Measurements from ENCODE around the gene CTTNBP2. TPM values are rescaled to one million over a fixed set of nuclear protein-coding genes. Genes with fewer than 3 reads are reported as not detected.

The CTTNBP2 gene
- polyA plus RNA-seq, 2 donors = 11.7 to 12.7 TPM

DNA sequence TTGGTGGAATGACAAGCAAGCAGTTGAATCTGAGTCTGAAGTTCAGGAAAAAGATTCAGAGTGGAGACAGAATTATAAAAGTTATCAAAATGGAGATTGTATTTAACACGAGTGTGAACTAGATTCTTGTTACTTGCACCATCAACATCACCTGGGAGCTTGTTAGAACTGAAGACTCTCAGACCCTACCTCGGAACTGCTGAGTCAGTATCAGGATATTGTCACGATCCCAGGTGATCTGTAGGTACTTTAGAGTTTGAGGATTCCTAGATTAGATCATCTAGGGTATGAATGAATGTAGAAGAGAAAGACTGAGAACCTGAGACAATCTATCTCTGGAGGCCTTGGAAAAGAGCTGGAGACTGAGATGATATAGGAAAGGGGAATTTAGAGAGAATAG is 194.1 kb downstream of the CTTNBP2 start:
- Histone ChIP-seq H3K36me3 (ENCODE audit: control insufficient read depth in 2 of 2, insufficient read depth in 2 of 2, low read length in 1 of 2) (no peaks in the 10 kb centered on the region), H3K27me3 (ENCODE audit: control insufficient read depth in 1 of 2, insufficient read depth in 2 of 2, low read length in 2 of 2) (no peaks in the 10 kb centered on the region), H3K4me1 (ENCODE audit: control insufficient read depth in 2 of 2, insufficient read depth in 2 of 2, low read length in 1 of 2) (no peaks in the 10 kb centered on the region), H3K9me3 (ENCODE audit: control insufficient read depth in 2 of 2, insufficient read depth in 1 of 2, low read depth in 1 of 2, low read length in 1 of 2) (no peaks in the 10 kb centered on the region), H3K4me3 (ENCODE audit: low read depth in 1 of 2, low read length in 2 of 2) (no peak overlapping the region), H3K27ac (ENCODE audit: low read depth in 2 of 2, low read length in 1 of 2) (no peak overlapping the region)
- WGBS, 2 donors = 81 to 89% methylated on average over 3 of the region's 3 CpGs

DNA sequence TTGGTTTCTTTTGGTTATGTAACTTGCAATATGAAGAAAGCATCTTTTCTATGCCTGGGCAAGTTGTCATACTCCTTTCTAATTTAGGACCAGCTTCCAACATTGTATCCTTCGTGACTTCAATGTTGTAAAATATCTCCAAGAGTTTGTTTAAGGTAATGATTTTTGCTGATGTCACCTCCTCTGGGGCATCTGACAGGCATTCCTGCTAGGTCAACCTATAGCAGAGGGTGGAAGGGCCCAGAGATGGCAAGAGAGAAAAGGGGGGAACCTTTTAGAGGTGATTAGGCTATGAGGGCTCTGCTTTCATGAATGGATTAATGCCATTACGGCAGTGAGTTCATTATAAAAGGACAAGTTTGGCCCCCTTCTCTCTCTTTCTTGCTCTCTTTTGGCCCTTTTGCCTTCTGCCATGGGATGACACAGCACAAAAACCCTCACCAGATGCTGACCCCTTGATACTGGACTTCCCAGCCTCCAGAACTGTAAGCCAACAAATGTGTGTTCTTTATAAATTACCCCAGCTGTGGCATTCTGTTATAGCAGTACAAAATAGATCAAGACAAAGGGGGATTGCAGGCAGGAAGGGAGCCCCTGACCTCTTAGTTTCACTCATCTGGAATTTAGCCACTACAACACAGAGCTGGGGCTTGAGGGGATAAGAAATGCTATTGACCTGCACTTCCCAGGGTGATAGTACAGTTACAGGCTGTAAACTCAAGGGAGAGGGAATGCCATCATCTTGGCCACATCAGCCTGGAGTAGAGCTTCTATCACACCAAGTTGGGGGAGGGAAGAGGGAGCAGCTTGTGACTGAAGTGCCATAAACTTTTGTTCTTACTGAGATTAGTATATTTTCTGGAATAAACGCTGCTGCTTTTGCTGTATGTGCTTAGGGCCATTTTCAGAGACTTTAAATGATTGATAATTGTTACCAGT is 197.5 kb downstream of the CTTNBP2 start:
- H3K36me3 ChIP-seq (ENCODE audit: control insufficient read depth in 2 of 2, insufficient read depth in 2 of 2, low read length in 1 of 2) = no peaks in the 10 kb centered on the region
- H3K4me1 ChIP-seq (ENCODE audit: control insufficient read depth in 2 of 2, insufficient read depth in 2 of 2, low read length in 1 of 2) = peaks cover 0 to 3% of the 10 kb centered on the region in 2 donors
- no peak overlapping the region for H3K4me3 ChIP-seq (ENCODE audit: low read depth in 1 of 2, low read length in 2 of 2)
- H3K27me3 ChIP-seq (ENCODE audit: control insufficient read depth in 1 of 2, insufficient read depth in 2 of 2, low read length in 2 of 2) = no peaks in the 10 kb centered on the region
- H3K9me3 ChIP-seq (ENCODE audit: control insufficient read depth in 2 of 2, insufficient read depth in 1 of 2, low read depth in 1 of 2, low read length in 1 of 2) = no peaks in the 10 kb centered on the region
- H3K27ac ChIP-seq (ENCODE audit: low read depth in 2 of 2, low read length in 1 of 2) = no peak overlapping the region
- 61 to 69% methylated on average over 3 of the region's 3 CpGs for WGBS, 2 donors

DNA sequence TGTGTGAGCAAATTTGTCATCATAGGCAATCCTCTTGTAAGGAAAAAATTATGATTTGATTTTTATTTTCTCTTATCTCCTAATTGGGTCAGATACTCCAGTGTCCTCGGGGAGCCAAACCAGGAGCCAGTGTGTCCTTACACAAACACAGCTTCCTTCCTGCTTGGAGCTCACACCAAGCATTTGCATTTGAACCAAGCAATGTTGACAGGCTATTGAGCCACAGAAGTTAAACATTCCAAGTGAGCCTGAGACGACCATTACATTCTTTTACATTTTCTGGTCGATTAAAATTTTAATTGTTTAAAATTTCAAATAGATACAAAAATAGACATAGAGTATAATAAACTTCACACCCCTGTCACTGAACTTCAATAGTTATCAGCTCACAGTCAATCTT is 198.6 kb downstream of the CTTNBP2 start:
- no peak overlapping the region for H3K27ac ChIP-seq (ENCODE audit: low read depth in 2 of 2, low read length in 1 of 2)
- H3K4me1 ChIP-seq (ENCODE audit: control insufficient read depth in 2 of 2, insufficient read depth in 2 of 2, low read length in 1 of 2) = peaks cover 0 to 3% of the 10 kb centered on the region in 2 donors

DNA sequence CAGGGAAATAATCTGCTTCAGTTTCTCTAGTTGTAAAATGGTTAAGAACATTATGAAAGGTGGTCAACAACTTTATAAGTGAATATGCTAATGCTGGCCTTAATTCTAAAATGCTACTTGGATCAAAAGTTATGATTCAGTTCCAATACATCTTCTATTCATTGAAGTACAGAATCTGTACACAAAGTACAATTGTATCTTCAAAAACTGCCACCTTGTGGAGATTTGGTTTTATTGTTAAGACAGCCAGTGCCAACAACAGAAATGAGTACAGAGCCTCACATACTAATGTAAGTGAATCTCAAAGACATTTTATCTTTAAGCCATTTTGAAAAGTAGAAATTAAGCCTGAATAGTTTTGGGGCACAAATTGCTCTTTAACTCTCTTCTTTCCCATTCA is 199.4 kb downstream of the CTTNBP2 start:
- H3K9me3 ChIP-seq (ENCODE audit: control insufficient read depth in 2 of 2, insufficient read depth in 1 of 2, low read depth in 1 of 2, low read length in 1 of 2) = no peaks in the 10 kb centered on the region
- peak overlapping the region in 1 of 2 donors; percentile 39 for H3K4me3 ChIP-seq (ENCODE audit: low read depth in 1 of 2, low read length in 2 of 2)
- H3K36me3 ChIP-seq (ENCODE audit: control insufficient read depth in 2 of 2, insufficient read depth in 2 of 2, low read length in 1 of 2) = no peaks in the 10 kb centered on the region
- H3K27me3 ChIP-seq (ENCODE audit: control insufficient read depth in 1 of 2, insufficient read depth in 2 of 2, low read length in 2 of 2) = no peaks in the 10 kb centered on the region
- peak overlapping the region; percentile 87 for H3K27ac ChIP-seq (ENCODE audit: low read depth in 2 of 2, low read length in 1 of 2)
- H3K4me1 ChIP-seq (ENCODE audit: control insufficient read depth in 2 of 2, insufficient read depth in 2 of 2, low read length in 1 of 2) = peaks cover 0 to 3% of the 10 kb centered on the region in 2 donors

More for the DNA sequence above, 198.6 kb downstream of the CTTNBP2 start:
- Histone ChIP-seq H3K4me3 (ENCODE audit: low read depth in 1 of 2, low read length in 2 of 2) (no peak overlapping the region), H3K36me3 (ENCODE audit: control insufficient read depth in 2 of 2, insufficient read depth in 2 of 2, low read length in 1 of 2) (no peaks in the 10 kb centered on the region), H3K9me3 (ENCODE audit: control insufficient read depth in 2 of 2, insufficient read depth in 1 of 2, low read depth in 1 of 2, low read length in 1 of 2) (no peaks in the 10 kb centered on the region), H3K27me3 (ENCODE audit: control insufficient read depth in 1 of 2, insufficient read depth in 2 of 2, low read length in 2 of 2) (no peaks in the 10 kb centered on the region)
- WGBS, 2 donors = 17 to 18% methylated on average over 3 of the region's 3 CpGs

DNA sequence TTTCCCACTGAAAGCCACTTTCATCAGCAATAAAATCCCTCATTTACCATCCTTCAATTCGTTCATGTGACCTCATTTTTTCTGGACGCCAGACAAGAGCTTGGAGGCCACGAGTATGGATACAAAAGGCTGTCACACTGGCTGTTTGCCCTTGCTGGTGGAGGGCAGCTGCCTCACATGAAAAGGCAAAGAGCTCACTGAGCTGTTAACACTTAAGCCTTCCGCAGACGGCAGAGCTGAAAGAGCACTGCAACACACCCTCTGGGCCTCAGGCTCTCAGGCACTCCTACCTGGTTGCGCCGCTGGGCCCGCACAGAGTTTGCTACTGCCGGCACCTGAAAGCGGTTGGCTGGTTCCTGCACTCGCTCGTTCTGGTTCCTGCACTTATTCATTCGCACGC is 199.9 kb downstream of the CTTNBP2 start:
- peak overlapping the region; percentile 87 for H3K27ac ChIP-seq (ENCODE audit: low read depth in 2 of 2, low read length in 1 of 2)
- H3K9me3 ChIP-seq (ENCODE audit: control insufficient read depth in 2 of 2, insufficient read depth in 1 of 2, low read depth in 1 of 2, low read length in 1 of 2) = no peaks in the 10 kb centered on the region
- H3K4me3 ChIP-seq (ENCODE audit: low read depth in 1 of 2, low read length in 2 of 2) = peak overlapping the region in 1 of 2 donors; percentile 39
- no peaks in the 10 kb centered on the region for H3K36me3 ChIP-seq (ENCODE audit: control insufficient read depth in 2 of 2, insufficient read depth in 2 of 2, low read length in 1 of 2)
- WGBS, 2 donors = 47 to 48% methylated on average over 14 of the region's 14 CpGs
- H3K4me1 ChIP-seq (ENCODE audit: control insufficient read depth in 2 of 2, insufficient read depth in 2 of 2, low read length in 1 of 2) = peaks cover 0 to 3% of the 10 kb centered on the region in 2 donors
- no peaks in the 10 kb centered on the region for H3K27me3 ChIP-seq (ENCODE audit: control insufficient read depth in 1 of 2, insufficient read depth in 2 of 2, low read length in 2 of 2)

DNA sequence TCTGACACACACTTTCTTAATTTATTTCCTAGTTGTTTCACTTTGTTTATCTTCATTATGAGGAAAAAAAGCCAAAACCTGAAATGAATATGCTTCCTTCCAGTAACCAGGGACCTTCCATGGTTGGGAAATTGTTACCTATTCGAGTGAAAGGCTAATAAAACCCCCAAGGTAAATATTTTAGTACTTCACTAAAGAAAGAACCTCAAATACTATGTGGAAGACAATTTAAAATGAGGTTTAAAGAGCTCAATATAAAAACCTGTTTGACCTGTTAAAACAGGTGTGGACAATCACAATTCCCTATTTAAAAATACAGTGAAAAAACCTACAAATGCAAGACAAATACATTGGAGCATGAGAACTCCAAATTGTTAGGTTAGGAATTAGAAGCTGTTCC is 200.8 kb downstream of the CTTNBP2 start:
- Histone ChIP-seq H3K4me1 (ENCODE audit: control insufficient read depth in 2 of 2, insufficient read depth in 2 of 2, low read length in 1 of 2) (peaks cover 0 to 3% of the 10 kb centered on the region in 2 donors), H3K4me3 (ENCODE audit: low read depth in 1 of 2, low read length in 2 of 2) (no peak overlapping the region), H3K9me3 (ENCODE audit: control insufficient read depth in 2 of 2, insufficient read depth in 1 of 2, low read depth in 1 of 2, low read length in 1 of 2) (no peaks in the 10 kb centered on the region), H3K27me3 (ENCODE audit: control insufficient read depth in 1 of 2, insufficient read depth in 2 of 2, low read length in 2 of 2) (no peaks in the 10 kb centered on the region), H3K36me3 (ENCODE audit: control insufficient read depth in 2 of 2, insufficient read depth in 2 of 2, low read length in 1 of 2) (no peaks in the 10 kb centered on the region), H3K27ac (ENCODE audit: low read depth in 2 of 2, low read length in 1 of 2) (peak overlapping the region; percentile 87)
- WGBS, 2 donors = 27 to 31% methylated on average over 1 of the region's 1 CpG

DNA sequence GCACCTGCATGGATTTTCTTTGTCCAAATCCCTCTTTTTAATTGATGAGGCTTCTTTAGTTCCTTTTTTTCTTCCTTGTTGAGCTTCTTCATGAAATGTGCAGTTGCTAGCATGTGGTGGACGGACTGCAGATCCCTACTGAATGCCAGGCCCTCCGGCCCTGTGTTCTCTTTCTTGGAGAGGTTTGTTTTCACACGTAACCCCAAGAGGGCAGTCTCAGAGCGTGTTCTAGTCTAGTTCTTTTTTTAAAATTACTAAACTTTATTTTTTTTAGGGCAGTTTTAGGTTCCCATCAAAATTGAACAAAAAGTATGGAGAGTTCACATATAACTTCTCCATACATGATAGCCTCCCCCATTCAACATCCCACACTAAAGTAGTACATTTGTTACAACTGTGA is 203.4 kb downstream of the CTTNBP2 start:
- peaks cover 0 to 3% of the 10 kb centered on the region in 2 donors for H3K4me1 ChIP-seq (ENCODE audit: control insufficient read depth in 2 of 2, insufficient read depth in 2 of 2, low read length in 1 of 2)
- H3K36me3 ChIP-seq (ENCODE audit: control insufficient read depth in 2 of 2, insufficient read depth in 2 of 2, low read length in 1 of 2) = no peaks in the 10 kb centered on the region
- WGBS, 2 donors = 82 to 85% methylated on average over 4 of the region's 4 CpGs

DNA sequence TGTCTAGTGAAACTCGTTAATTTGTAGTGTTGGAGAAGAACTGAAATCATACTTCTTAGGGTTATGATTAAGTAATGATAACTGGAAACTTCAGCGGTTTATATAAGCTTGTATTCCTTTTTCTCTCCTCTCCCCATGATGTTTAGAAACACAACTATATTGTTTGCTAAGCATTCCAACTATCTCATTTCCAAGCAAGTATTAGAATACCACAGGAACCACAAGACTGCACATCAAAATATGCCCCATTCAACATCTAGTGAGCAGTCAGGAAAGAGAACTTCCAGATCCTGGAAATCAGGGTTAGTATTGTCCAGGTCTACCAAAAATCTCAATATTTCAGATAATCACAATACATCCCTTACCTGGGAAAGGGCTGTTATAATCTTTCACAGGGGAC is 205.8 kb downstream of the CTTNBP2 start:
- no peak overlapping the region for H3K4me3 ChIP-seq (ENCODE audit: low read depth in 1 of 2, low read length in 2 of 2)
- no peak overlapping the region for H3K27ac ChIP-seq (ENCODE audit: low read depth in 2 of 2, low read length in 1 of 2)
- H3K36me3 ChIP-seq (ENCODE audit: control insufficient read depth in 2 of 2, insufficient read depth in 2 of 2, low read length in 1 of 2) = no peaks in the 10 kb centered on the region
- no peaks in the 10 kb centered on the region for H3K27me3 ChIP-seq (ENCODE audit: control insufficient read depth in 1 of 2, insufficient read depth in 2 of 2, low read length in 2 of 2)
- WGBS, 2 donors = 69 to 74% methylated on average over 2 of the region's 2 CpGs
- H3K9me3 ChIP-seq (ENCODE audit: control insufficient read depth in 2 of 2, insufficient read depth in 1 of 2, low read depth in 1 of 2, low read length in 1 of 2) = no peaks in the 10 kb centered on the region
- no peaks in the 10 kb centered on the region for H3K4me1 ChIP-seq (ENCODE audit: control insufficient read depth in 2 of 2, insufficient read depth in 2 of 2, low read length in 1 of 2)

More for the DNA sequence above, 203.4 kb downstream of the CTTNBP2 start:
- no peaks in the 10 kb centered on the region for H3K27me3 ChIP-seq (ENCODE audit: control insufficient read depth in 1 of 2, insufficient read depth in 2 of 2, low read length in 2 of 2)
- H3K27ac ChIP-seq (ENCODE audit: low read depth in 2 of 2, low read length in 1 of 2) = no peak overlapping the region
- no peak overlapping the region for H3K4me3 ChIP-seq (ENCODE audit: low read depth in 1 of 2, low read length in 2 of 2)
- no peaks in the 10 kb centered on the region for H3K9me3 ChIP-seq (ENCODE audit: control insufficient read depth in 2 of 2, insufficient read depth in 1 of 2, low read depth in 1 of 2, low read length in 1 of 2)

DNA sequence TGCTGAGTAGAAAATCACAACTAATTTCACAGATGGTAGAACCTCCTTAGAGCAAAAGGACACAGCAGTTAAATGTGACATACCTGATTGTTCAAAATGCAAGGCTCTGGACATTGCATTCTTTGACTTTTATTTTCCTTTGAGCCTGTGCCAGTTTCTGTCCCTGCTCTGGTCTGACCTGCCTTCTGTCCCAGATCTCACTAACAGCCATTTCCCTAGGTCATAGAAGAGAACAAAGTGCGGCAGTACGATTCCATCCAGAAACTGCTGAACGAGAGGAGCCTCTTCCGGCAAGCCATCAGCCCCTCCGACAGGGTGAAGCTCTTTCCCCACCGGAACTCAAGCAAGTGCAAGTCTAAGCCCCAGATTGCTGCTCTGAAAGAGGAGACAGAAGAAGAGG is 206.6 kb downstream of the CTTNBP2 start:
- Histone ChIP-seq H3K27me3 (ENCODE audit: control insufficient read depth in 1 of 2, insufficient read depth in 2 of 2, low read length in 2 of 2) (no peaks in the 10 kb centered on the region), H3K9me3 (ENCODE audit: control insufficient read depth in 2 of 2, insufficient read depth in 1 of 2, low read depth in 1 of 2, low read length in 1 of 2) (no peaks in the 10 kb centered on the region), H3K4me3 (ENCODE audit: low read depth in 1 of 2, low read length in 2 of 2) (no peak overlapping the region), H3K36me3 (ENCODE audit: control insufficient read depth in 2 of 2, insufficient read depth in 2 of 2, low read length in 1 of 2) (no peaks in the 10 kb centered on the region), H3K4me1 (ENCODE audit: control insufficient read depth in 2 of 2, insufficient read depth in 2 of 2, low read length in 1 of 2) (no peaks in the 10 kb centered on the region), H3K27ac (ENCODE audit: low read depth in 2 of 2, low read length in 1 of 2) (peak overlapping the region in 1 of 2 donors; percentile 55)
- 89 to 96% methylated on average over 6 of the region's 6 CpGs for WGBS, 2 donors

DNA sequence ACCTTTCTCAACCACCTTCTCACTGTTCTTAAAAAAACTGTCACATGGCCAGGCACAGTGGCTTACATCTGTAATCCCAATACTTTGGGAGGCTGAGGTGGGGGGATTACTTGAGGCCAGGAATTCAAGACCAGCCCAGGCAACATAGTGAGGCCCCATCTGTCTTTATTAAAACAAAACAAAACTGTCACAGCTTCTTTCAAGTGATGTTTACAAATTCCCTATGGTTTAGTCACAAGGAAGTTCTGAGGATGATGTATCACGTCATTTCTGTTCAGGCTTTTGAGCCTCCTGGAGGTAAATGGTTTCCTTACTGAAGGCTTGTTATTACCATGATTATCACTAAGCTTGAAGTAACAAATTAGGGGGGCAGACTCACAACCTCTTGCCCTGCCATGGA is 207.2 kb downstream of the CTTNBP2 start:
- no peaks in the 10 kb centered on the region for H3K9me3 ChIP-seq (ENCODE audit: control insufficient read depth in 2 of 2, insufficient read depth in 1 of 2, low read depth in 1 of 2, low read length in 1 of 2)
- WGBS, 2 donors = 43 to 45% methylated on average over 1 of the region's 1 CpG
- H3K36me3 ChIP-seq (ENCODE audit: control insufficient read depth in 2 of 2, insufficient read depth in 2 of 2, low read length in 1 of 2) = no peaks in the 10 kb centered on the region
- H3K27ac ChIP-seq (ENCODE audit: low read depth in 2 of 2, low read length in 1 of 2) = no peak overlapping the region
- no peaks in the 10 kb centered on the region for H3K27me3 ChIP-seq (ENCODE audit: control insufficient read depth in 1 of 2, insufficient read depth in 2 of 2, low read length in 2 of 2)
- no peaks in the 10 kb centered on the region for H3K4me1 ChIP-seq (ENCODE audit: control insufficient read depth in 2 of 2, insufficient read depth in 2 of 2, low read length in 1 of 2)
- H3K4me3 ChIP-seq (ENCODE audit: low read depth in 1 of 2, low read length in 2 of 2) = no peak overlapping the region

All from esophagus (tissue), 2 donors.